ENCODE measurements around the gene MAP3K7. TPM values are rescaled to one million over a fixed set of nuclear protein-coding genes. Genes with fewer than 3 reads are reported as not detected.

MAP3K7 gene
- total RNA-seq, 6 donors from 2014 or later: 13.9 to 36.7 (median 19.1) TPM

- peak; percentile 96 to 99 for ATAC-seq (ENCODE audit: low FRiP score in 2 of 2)
- Histone ChIP-seq H3K4me1 (peaks cover 4 to 8% (median 6%) of the 10 kb centered on the region in 4 donors), H3K27ac (no peak overlapping the region), H3K27me3 (no peaks in the 10 kb centered on the region), H3K9me3 (no peaks in the 10 kb centered on the region), H3K4me3 (no peak overlapping the region), H3K36me3 (no peaks in the 10 kb centered on the region)
- peak in 1 of 2 donors; percentile 93 for DNase-seq
- WGBS, 2 donors: 34% methylated on average over 15 of the region's 15 CpGs
- TF ChIP-seq POLR2AphosphoS5 (IDR thresholded peaks at IDR 0.05) (peak in 1 of 2 donors; percentile 38), CTCF (IDR thresholded peaks at IDR 0.05) (peak; percentile 87 to 93 (median 88)), POLR2A (IDR thresholded peaks at IDR 0.05) (no peak)
These were observed 107.9 kb downstream of the MAP3K7 start for GRCh38 chr6:90478789-90479602.

- Histone ChIP-seq H3K9me3 (no peaks in the 10 kb centered on the region), H3K27ac (no peak overlapping the region), H3K4me1 (peaks cover 4 to 8% (median 6%) of the 10 kb centered on the region in 4 donors), H3K36me3 (no peaks in the 10 kb centered on the region), H3K27me3 (no peaks in the 10 kb centered on the region), H3K4me3 (no peak overlapping the region)
- TF ChIP-seq POLR2A (IDR thresholded peaks at IDR 0.05): no peak
- no peak for TF ChIP-seq CTCF (IDR thresholded peaks at IDR 0.05)
- TF ChIP-seq POLR2AphosphoS5 (IDR thresholded peaks at IDR 0.05): no peak
- DNase-seq: no peak
- 97 to 100% methylated on average over 3 to 4 of the region's 4 CpGs for whole genome bisulfite sequencing, 2 donors
- ATAC-seq (ENCODE audit: low FRiP score in 2 of 2): no peak
These were observed 108.6 kb downstream of the MAP3K7 start for GRCh38 chr6:90478278-90478677.

GRCh38 chr6:90477366-90477765 is 109.5 kb downstream of the MAP3K7 start:
- DNase-seq (no peak), ATAC-seq (ENCODE audit: low FRiP score in 2 of 2) (no peak)
- no peak overlapping the region for H3K27ac ChIP-seq

GRCh38 chr6:90472716-90473115 is 114.2 kb downstream of the MAP3K7 start:
- WGBS, 2 donors: 68 to 87% methylated on average over 9 of the region's 9 CpGs

More at GRCh38 chr6:90477366-90477765, 109.5 kb downstream of the MAP3K7 start:
- Histone ChIP-seq H3K9me3 (no peaks in the 10 kb centered on the region), H3K36me3 (no peaks in the 10 kb centered on the region), H3K27me3 (no peaks in the 10 kb centered on the region), H3K4me3 (no peak overlapping the region), H3K4me1 (peaks cover 4 to 8% (median 6%) of the 10 kb centered on the region in 4 donors)
- no peak for TF ChIP-seq POLR2AphosphoS5 (IDR thresholded peaks at IDR 0.05)
- TF ChIP-seq CTCF (IDR thresholded peaks at IDR 0.05): no peak
- no peak for TF ChIP-seq EP300 (IDR thresholded peaks at IDR 0.05)
- no peak for TF ChIP-seq POLR2A (IDR thresholded peaks at IDR 0.05)
- 69 to 78% methylated on average over 4 of the region's 4 CpGs for whole genome bisulfite sequencing, 2 donors

More at GRCh38 chr6:90472716-90473115, 114.2 kb downstream of the MAP3K7 start:
- ATAC-seq (ENCODE audit: low FRiP score in 2 of 2) (no peak), DNase-seq (no peak)
- Histone ChIP-seq H3K27ac (no peak overlapping the region), H3K4me3 (no peak overlapping the region), H3K27me3 (no peaks in the 10 kb centered on the region), H3K9me3 (no peaks in the 10 kb centered on the region), H3K36me3 (no peaks in the 10 kb centered on the region), H3K4me1 (no peaks in the 10 kb centered on the region)
- no peak for TF ChIP-seq POLR2A (IDR thresholded peaks at IDR 0.05)
- TF ChIP-seq CTCF (IDR thresholded peaks at IDR 0.05): no peak
- no peak for TF ChIP-seq POLR2AphosphoS5 (IDR thresholded peaks at IDR 0.05)
- TF ChIP-seq EP300 (IDR thresholded peaks at IDR 0.05): no peak

Measured in upper lobe of left lung (tissue), 6 donors.